GM23248 (cell line): ENCODE data around the gene CCDC69.

Experiments used
- EZH2 ChIP-seq: fragments of 200-600 bp; sonication (generic); IDR thresholded peaks from 2 replicates; pipeline ENCODE4 v1.6.1; 2018; ENCODE audit warnings: antibody characterized with exemption, mild to moderate bottlenecking; ENCODE audit not compliant: insufficient read depth, poor library complexity, severe bottlenecking
- EZH2phosphoT487 ChIP-seq: fragments of 200-600 bp; sonication (generic); IDR thresholded peaks from 2 replicates; pipeline ENCODE4 v1.6.1; 2018; ENCODE audit warnings: antibody characterized with exemption, moderate library complexity, mild to moderate bottlenecking, low read depth; ENCODE audit not compliant: insufficient read depth

DNA sequence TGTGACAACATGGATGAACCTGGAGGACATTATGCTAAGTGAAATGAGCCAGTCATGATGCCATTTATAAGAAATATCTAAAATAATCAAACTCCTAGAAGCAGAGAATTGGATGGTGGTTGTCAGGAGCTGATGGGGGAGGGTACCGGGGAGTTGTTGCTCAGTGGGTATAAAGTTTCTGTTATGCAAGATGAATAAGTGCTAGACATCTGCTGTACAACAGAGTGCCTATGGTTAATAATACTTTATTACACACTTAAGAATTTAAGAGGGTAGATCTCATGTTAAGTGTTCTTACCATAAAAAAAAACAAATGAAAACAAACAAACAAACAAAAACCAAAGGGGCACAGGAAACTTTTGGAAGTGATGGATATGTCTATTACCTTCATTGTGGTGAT, 13.0 kb upstream of the CCDC69 start:
- TF ChIP-seq EZH2 = no peak
- TF ChIP-seq EZH2phosphoT487 = no peak
